PFSK-1 (cell line): ENCODE measurements around the gene SPOCD1.

Source experiments
- FOXP2 ChIP-seq: optimal IDR thresholded peaks from 2 replicates; pipeline ENCODE3; 2011; ENCODE audit warnings: borderline replicate concordance, control low read depth, inconsistent platforms; ENCODE audit not compliant: insufficient read depth; ENCODE audit errors: extremely low read length, extremely low read depth
- POLR2AphosphoS5 ChIP-seq: IDR thresholded peaks from 2 replicates; pipeline ENCODE4 v1.6.1; 2012; ENCODE audit warnings: low read depth, mild to moderate bottlenecking, control low read depth, low read length, moderate library complexity
- REST ChIP-seq, 2 experiments: IDR thresholded peaks; 2 replicates each; pipeline versions ENCODE4 v1.6.1 to v1.8.0; 2011 to 2012; ENCODE audit warnings: low read depth in 2 of 2, low read length in 2 of 2, control low read depth in 1 of 2, inconsistent platforms in 1 of 2, mild to moderate bottlenecking in 1 of 2, moderate library complexity in 1 of 2; ENCODE audit not compliant: insufficient read depth in 1 of 2
- SIN3A ChIP-seq: IDR thresholded peaks from 2 replicates; pipeline ENCODE4 v1.6.1; 2012; ENCODE audit warnings: mild to moderate bottlenecking, low read length, moderate library complexity, borderline replicate concordance; ENCODE audit not compliant: insufficient read depth
- TAF1 ChIP-seq: IDR thresholded peaks from 2 replicates; pipeline ENCODE4 v1.6.1; 2012; ENCODE audit warnings: low read length, control low read depth, borderline replicate concordance; ENCODE audit not compliant: insufficient read depth

Gene SPOCD1

GRCh38 chr1:31795801-31796621 lies 19.8 kb downstream of the SPOCD1 start:
- TF ChIP-seq FOXP2, result peak; percentile 22
- no peak for TF ChIP-seq REST (IDR thresholded peaks at IDR 0.05; ENCODE audit: insufficient read depth in 1 of 2, low read depth in 2 of 2, low read length in 2 of 2)

- TF ChIP-seq TAF1 (no peak), POLR2AphosphoS5 (no peak), SIN3A (no peak), FOXP2 (no peak)
Measured at GRCh38 chr1:31795096-31795675, 20.6 kb downstream of the SPOCD1 start.

- TF ChIP-seq TAF1 (no peak), POLR2AphosphoS5 (no peak), SIN3A (no peak), REST (IDR thresholded peaks at IDR 0.05; ENCODE audit: insufficient read depth in 1 of 2, low read depth in 2 of 2, low read length in 2 of 2) (no peak), FOXP2 (no peak)
Measured at GRCh38 chr1:31793586-31794285, 22.1 kb downstream of the SPOCD1 start.

- TF ChIP-seq FOXP2 (no peak), SIN3A (no peak), POLR2AphosphoS5 (no peak)
Measured at GRCh38 chr1:31793086-31793485, 22.7 kb downstream of the SPOCD1 start.

GRCh38 chr1:31792541-31792940 lies 23.3 kb downstream of the SPOCD1 start:
- TF ChIP-seq SIN3A (no peak), REST (IDR thresholded peaks at IDR 0.05; ENCODE audit: insufficient read depth in 1 of 2, low read depth in 2 of 2, low read length in 2 of 2) (no peak), FOXP2 (no peak), TAF1 (no peak), POLR2AphosphoS5 (no peak)

GRCh38 chr1:31792116-31792515 lies 23.7 kb downstream of the SPOCD1 start:
- TF ChIP-seq TAF1 (no peak), POLR2AphosphoS5 (no peak), REST (IDR thresholded peaks at IDR 0.05; ENCODE audit: insufficient read depth in 1 of 2, low read depth in 2 of 2, low read length in 2 of 2) (no peak), SIN3A (no peak), FOXP2 (no peak)
